GM19328 (cell line): ENCODE results near the gene STXBP5.
A peak's percentile ranks its signal among the peaks of the same experiment; 100 is the strongest.

Experiments
- ATAC-seq: cut with Tn5 transposase; IDR thresholded peaks from one replicate; pipeline ENCODE4 v1.9.1; 2021; ENCODE audit warnings: mild to moderate bottlenecking, moderate library complexity; ENCODE audit not compliant: unreplicated experiment

Gene STXBP5

DNA sequence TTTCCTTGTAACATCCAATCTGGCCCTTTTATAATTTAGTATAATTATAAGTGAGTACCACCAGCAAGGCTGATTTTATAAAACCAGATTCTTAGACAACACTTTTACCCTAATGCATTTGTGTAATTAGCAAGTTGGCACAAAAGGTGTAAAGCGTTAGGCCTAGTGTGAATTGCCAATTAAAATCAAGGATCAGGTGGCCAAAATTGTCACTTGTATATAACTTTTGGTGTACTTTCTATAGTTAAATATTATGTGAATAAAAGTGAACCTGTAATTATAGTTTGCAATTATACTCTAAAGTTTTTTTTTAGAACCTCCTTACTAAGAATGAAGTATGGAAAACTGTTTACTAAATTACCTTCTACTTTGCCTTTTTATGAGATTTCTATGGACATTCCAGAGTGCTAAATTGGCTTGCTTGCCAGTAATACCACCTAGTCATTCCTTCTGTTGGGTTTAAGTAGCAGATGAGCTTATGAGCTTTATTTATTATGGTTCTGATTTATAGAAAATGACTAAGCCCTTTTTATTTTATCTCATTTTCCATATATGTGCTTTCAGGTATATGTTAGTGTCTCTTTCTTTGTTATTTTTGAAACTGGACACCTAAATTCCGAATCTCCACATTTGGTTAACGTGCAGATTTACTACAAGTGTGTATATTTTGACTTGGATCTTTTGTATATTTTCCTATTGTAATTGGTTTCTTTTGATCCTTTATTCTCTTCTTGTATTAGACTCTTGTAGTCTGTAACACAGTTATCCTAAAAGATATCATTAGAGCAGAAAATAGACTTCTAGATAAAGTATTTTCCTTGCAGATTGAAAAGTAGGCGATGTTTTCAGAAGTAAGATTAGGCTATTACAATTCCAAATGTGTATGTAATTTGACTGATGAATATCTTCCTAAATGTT lies 3.9 kb downstream of the STXBP5 start:
- no peak for ATAC-seq

DNA sequence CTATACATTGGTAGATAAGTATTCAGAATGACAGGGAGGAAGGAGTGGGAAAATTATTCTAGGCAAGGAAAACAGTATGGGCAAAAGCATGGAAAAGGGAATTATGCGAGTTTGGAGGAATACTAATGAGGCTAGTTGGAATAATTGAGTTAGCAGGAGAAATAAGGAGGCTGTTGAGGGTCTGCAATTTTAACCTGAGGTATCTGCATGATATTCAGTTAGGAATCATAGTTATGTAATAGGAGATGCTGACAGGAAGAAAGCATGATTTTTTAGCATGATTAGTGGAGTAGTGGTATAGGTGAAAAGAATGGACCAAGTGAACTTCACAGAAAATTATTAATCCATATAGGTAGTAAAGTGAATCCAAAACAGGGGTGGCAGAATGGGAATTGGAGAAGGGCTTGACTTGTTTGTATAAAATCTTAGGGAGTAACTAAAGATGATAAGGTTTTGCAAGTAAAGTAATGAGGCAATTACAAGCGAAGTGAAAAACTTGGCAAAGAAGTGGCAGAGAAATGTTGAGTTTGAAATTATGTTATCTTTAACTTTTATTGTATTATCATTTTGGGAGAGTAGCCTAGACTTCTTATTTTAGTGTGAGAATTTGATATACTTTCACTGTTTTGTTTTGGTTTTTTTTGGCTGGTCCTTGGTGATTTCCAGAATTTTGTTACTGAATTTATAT lies 5.7 kb downstream of the STXBP5 start:
- no peak for ATAC-seq

DNA sequence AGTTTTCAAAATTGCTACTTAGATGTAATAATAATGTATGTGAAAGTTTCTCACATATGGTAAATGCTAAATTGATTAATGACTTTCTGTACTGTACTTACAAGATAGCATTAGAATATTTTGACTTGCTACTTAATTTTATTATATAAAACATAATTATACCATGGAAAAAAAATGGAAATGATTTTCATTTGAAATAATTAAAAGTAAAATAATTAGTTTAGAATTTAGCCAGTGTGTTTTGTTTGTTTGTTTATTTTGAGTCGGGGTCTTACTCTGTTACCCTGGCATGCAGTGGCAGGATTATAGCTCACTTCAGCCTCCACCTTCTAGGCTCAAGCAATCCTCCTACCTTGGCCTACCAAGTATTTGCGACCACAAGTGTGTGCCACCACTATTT lies 7.1 kb downstream of the STXBP5 start:
- ATAC-seq = no peak

DNA sequence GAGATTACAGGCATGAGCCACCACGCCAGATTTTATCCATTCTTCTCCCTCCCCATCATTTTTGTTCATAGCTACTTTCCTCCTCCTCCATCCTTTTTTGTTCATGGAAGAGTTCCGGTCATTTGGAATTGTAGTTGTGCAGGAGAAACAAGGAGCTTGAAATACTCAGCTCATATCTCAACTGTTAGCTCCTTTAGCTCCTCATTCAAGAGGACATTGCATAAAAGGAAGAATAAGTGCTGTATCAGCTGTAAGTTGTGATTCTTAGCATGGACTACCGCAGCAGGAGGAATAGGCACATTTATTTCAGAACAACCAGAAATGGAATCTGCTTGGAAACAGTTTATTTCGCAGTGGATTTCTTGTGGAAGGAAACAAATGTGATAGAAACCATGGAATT lies 7.6 kb downstream of the STXBP5 start:
- ATAC-seq = no peak

DNA sequence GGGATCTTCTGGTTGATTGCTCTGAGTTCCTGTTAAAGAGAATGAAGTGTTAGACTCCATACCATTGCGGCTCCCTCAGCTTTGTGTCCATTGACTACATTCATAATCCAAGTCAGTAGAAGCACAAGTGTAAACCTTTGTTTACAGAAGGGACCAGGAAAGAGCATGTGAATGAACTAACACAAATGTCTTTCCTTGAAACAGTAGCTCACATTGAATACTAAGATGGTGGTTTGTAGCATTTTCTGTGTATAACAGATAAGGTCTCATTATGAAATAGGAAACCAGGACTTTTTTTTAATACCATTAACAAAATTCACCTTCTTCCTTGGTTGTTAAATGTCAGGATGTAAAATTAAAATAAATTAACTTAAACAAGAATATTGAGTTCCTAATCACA lies 8.4 kb downstream of the STXBP5 start:
- no peak for ATAC-seq

DNA sequence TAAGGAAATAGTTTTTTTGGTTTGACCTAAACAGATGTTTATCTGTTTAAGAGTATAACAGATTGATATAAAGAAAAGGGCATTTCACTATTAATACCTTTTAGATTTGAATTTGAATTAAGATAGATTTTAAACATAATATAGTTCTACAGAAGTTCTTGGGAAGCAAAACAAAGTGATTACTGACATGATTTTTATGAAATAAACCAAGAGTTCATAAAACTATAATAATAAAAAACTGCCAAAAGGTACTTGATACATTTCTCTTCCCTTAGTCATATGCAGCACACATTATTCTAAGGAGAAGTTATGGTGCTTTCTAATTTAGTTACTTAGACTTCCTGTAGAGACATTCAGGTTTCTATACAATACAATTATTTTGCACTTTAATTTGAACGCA lies 9.6 kb downstream of the STXBP5 start:
- no peak for ATAC-seq

DNA sequence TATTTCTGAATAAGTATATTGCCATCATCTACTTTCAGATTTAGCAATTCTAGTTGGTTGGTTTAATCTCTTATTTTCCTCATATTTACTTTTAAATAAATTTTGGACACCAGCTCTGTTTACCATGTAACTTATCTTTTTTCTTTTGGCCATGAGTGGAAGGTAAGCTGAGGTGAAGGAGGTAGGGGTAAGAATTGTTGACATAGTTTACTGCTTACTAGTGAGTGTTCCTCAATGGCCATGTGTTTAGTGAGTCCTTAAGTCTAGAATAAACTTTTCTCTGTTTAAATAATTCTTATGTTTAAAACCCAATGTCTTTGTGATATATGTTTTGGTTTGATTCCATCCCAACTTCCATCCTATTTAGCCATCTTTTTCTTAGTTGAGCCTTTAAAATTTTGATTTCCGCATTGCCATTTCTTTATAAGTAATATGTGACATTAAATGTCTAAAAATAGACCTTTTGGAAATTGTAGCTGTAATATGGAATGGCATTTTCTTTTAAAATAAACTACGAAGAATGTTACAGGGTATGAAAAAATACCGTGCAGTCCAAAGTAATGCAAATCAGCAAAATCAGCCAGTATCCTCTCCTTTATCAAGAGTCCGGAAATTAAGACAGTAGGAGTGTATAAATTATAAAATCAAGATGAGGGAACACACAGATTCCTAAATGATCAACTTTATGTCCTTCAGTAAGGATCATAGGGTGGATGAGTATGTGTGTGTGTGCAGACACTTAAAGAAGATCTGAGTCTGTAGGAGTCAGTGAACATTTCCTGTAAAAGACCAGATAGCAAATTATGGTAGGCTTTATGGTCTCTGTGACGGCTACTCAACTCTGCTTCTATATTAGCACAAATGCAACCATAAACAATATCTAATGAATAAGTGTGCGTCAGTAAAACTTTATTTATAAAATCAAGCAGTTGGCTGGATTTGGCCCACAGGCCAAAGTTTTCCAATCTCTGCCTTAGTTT lies 10.3 kb downstream of the STXBP5 start:
- ATAC-seq = no peak

DNA sequence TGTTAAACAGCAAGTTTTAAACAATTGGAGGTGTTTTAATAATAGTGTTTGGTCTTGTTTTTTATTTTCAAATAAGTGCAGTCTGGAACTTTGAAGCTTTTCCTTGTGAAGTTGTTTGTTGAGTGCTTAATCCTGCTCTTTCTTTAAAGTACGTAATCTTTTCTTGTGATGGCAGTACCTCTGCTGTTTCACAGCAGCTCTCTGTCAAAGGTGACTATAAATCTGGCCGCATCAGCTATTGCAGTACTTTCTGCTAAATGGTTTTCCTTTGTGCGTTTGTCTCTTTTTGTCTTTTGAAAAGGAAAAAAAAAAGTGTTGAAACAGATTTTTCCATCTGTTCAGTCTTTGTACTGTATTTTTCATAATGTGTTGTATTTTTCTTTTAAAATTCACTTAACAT lies 12.7 kb downstream of the STXBP5 start:
- ATAC-seq = no peak

DNA sequence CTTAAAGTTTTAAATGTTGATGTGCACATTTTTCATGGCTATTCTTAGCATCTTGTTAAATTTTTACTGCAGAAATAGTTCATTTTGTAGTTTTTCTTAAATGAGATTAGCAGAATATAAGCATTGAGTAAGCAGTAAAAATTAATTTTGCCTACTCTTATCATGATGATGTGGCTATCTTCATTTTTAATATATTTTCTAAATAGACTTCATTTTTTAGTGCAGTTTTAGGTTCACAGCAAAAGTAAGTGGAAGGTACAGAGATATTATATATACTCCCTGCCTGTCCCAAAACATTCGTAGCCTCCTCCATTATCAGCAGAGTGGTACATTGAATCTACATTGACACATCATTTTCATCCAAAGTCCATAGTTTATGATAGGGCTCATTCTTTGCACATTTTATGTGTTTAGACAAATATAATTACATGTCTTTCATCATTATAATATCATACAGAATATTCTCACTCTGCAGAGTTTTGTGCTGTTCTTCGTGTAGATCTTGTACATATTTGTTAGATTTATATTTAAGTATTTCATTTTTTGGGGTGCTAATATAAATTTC lies 13.7 kb downstream of the STXBP5 start:
- ATAC-seq = no peak

DNA sequence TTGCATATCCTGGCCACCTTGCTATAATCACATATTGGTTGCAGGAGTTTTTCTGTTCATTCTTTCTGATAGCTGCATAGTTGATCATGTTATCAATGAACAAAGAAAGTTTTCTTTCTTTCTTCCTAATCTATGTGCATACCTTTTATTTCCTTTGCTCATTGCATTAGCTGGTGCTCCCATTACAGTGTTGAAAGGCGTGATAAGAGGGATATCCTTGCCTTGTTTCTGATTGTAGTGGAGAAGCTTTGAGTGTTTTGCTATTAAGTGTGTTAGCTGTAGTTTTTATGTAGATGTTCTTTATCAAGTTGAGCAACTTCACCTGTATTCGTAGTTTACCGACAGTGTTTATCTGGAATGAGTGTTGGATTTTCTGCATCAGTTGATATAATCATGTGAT lies 14.6 kb downstream of the STXBP5 start:
- ATAC-seq = no peak

DNA sequence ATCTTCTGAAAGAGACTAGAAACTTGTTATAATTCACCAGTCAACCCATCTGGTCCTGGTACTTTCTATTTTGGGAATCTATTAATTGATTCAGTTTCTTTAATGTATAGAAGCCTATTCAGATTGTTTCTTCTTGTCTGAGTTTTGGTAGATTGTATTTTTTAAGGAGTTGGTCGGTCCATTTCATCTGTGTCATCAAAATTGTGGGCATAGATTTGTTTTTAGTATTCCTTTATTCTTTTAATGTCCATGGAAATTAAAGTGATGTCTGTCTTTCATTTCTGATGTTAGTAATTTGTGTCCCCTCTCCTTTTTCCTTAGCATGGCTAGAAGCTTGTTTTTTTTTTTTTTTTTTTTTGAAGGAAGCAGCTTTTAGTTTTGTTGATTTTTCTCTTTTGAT lies 15.2 kb downstream of the STXBP5 start:
- no peak for ATAC-seq

DNA sequence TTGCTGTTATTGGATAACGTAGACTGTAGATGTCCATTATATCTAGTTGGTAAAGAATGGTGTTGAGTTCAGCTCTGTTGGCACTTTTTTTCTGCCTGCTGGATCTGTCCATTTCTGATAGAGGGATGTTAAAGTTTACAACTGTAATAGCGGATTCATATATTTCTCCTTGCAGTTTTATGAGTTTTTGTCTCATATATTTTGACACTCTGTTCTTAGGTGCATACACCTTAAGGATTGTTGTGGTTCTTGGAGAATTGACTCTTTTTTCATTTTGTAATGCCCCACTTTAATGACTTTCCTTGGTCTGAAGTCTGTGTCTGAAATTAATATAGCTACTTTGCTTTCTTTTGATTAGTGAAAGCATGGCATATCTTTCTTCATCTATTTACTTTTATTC lies 16.1 kb downstream of the STXBP5 start:
- ATAC-seq = no peak

DNA sequence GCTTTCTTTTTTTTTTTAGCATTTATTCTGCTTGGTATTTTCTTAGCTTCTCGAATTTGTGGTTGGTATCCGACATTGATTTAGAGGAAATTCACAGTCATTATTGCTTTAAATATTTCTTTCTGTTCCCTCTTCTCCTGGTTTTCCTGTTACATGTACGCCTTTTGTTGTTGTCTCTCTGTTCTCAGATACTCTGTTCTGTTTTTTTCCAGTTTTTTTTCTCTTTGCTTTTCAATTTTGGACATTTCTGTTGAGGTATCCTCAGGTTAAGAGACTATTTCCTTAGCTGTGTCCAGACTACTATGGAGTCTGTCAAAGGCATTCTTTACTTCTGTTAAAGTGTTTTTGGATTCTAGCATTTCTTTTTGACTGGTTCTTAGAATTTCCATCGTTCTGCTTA lies 17.5 kb downstream of the STXBP5 start:
- ATAC-seq = no peak

DNA sequence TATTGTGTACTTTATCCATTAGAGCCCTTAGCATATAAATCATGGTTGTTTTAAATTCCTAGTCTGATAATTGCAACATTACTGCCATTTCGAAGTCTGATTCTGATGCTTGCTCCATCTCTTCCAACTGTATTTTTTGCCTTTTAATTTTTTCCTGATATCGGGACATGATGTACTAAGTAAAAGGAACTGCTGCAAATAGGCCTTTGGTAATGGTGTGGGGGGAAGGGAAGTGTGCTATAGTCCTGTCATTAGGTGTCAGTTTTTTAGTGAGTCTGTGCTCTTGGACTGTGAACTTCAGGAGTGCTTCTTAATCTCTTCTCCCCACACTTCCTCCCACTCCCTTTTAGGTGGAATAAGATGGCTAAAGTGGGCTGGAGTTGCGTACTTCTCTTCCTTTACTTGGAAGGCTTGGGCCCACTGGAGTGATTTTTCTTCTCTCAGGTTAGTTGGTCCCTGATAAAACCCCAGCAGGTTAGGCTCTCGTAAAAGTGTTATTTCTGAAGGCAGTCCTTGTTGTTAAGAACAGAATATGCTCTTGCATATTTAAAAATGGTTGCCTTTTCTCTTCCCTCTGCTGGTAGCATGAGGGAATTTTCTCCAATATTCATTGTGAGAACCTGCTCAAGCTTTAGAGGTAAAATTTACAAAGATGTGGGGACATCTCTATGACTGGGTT lies 18.1 kb downstream of the STXBP5 start:
- peak; percentile 72 for ATAC-seq

DNA sequence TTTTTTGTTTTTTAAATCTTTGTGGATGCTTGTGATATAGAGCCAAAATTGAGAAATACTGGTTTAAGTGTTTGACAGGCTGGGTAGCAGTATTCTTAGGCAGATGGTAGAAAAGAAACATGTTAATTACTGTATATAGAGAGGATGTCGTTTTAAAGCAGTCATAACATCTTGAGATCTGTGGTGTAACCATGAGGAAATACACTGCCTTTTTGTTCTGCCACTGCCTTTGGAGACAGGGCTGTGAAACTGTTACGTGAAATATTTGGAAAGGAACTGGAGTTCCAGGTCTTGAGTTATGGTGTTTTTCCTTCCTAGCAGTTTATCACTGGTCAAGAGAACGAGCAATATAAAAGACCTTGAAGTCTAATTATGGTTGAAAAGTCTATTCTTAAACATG lies 19.5 kb downstream of the STXBP5 start:
- no peak for ATAC-seq

DNA sequence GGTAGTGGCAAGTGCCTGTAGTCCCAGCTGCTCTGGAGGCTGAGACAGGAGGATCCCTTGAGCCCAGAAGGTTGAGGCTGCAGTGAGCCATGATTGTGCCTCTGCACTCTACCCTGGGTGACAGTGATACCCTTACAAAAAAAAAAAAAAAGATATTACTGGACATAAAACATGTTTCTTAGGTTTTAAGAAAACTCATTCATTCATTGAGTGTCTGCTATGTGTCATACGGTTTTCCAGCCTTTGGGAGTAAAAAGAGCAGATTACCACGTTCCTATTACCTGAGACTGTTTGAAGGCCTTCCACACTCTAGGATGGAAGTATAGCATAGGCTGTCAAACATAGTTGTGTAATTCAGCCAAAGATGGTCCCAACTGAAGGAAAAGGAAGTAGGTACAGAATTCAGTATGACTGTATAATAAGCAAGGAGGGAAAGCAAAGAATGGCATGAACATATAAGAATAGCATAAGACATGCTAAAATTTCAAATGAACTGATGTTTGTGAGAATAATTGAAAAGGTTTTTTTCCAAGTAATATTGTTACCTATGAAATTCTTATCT lies 22.0 kb downstream of the STXBP5 start:
- no peak for ATAC-seq

DNA sequence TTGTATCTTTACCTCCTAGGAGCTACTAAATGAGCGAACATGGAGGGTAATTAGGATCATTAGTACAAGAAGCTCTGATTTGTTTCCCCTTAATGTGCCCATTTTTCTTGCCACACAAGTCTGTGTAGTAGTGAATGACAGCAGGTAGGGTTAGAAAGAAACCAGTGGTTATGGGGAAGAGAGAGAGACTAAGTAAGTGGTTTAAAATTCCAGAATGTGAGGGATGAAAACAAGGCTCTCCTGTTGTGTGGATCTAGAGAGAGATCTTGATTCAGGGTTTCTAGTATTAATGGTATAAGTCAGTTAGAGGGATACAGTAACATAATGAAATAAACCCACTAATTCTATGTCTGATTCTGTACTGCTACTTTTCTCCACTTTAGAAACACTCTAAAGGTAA lies 22.7 kb downstream of the STXBP5 start:
- ATAC-seq = no peak

DNA sequence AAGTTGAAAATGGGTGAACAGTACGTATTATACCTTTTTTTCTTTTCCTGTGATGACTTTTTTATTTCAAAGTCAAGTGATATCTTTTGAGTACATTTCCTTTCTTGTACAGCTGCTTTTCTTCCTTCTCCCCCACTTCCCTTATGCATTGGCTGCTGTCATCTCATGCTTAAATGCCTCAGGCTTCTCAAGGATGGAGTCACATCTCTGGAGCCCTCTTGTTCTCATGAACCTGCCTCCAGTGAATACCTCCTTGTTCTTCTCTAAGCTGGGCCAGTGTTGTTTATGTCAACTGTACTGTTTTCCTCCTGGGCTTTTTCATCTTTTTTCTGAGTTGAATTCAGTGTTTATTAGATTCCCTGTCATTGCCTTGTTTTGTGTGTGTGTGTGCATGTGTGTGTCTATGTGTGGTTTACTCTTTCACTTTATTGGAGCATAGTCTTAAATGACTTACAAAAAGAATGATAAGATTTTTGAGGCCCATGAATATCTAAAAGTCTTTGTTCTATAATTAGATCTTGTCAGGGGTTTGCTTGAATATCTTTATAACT lies 23.6 kb downstream of the STXBP5 start:
- ATAC-seq = no peak

DNA sequence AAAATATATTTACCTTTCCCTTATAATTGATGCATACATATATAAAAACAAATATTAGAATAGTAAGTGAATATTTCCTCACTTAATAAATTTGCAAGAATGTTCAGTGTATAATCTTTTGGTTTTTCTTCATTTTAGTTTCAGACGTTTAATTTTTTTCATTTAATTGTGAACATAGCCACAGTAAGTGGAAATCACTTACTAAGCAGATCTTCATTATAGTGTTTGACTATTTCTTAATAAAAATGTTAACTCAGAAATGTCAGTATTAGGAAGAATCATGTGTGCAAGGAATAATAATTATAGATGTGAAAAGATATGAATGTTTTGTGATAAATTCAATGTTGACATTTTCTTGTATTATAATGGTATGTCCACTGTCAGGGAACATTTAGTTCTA lies 27.4 kb downstream of the STXBP5 start:
- no peak for ATAC-seq

DNA sequence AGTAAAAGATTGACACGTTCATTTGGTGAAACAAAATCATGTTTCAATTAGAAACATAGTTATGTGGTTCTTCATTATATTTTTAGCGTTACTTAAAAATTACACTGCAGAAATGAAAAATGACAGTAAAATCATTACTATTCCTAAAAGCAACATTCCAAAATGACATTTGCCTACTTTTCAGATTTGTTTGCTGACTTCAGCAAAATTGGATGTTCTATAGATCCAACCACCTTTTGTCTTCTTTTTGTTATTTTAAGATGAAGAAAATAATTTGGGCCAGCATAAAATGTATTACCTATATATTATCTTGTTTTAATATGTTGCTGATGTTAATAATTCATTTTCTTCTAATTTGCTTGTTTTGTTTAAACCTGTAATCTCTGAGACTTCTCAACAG lies 30.5 kb downstream of the STXBP5 start:
- ATAC-seq = no peak
